ENCODE results near the gene ETV1.

- TF ChIP-seq CTCF (conservative IDR thresholded peaks at IDR 0.05) (no peak), ZFX (IDR thresholded peaks at IDR 0.05) (no peak)
These were observed 3.3 kb downstream of the ETV1 start for GRCh38 chr7:13986208-13986607.
